Fibroblast of the aortic adventitia (primary cell): ENCODE results near the gene ERCC4. TPM values are rescaled to one million over a fixed set of nuclear protein-coding genes. Genes with fewer than 3 reads are reported as not detected.

Source experiments
- DNase-seq: peaks from one replicate; pipeline ENCODE4 v3.0.0-alpha.2; 2010; ENCODE audit warnings: low read depth
- H3K4me3 ChIP-seq: 2 replicates; pipeline ENCODE4 v1.5.1; 2011; ENCODE audit warnings: low read depth, mild to moderate bottlenecking, control low read depth, low read length, moderate library complexity
- total RNA-seq: library from RNA; depleted of rRNA; stranded (reverse); fragments of >200 nt; gene quantifications from 2 replicates; pipeline ENCODE4 v1.2.3, GENCODE V29; 2012; ENCODE audit warnings: low replicate concordance
- TF ChIP-seq, protein P1 (sequence below): IDR thresholded peaks from 2 replicates; pipeline ENCODE4 v1.5.1; 2011; ENCODE audit warnings: mild to moderate bottlenecking, low read length, control low read depth, inconsistent platforms; ENCODE audit not compliant: insufficient read depth

The ERCC4 gene
- total RNA-seq, 1 donor, result 16.4 TPM

DNA sequence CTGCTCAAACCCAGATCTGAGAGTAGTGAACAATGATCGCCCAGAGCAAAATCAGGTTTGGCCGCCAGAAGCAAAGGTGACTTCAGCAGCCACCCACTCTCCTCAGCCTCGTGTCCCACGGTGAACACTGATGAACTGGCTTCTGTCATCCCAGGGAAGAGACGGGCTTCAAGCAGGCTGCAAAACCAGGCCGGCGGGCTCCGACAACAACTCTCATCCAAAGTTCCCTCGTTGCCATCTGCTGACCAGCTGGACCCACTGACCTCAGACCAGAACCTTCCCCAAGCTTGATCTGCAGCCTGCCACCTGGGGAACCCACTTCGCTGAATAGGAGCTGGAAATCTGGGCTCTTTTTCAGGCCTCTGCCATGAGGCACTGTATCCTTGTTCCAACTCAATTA, 81.6 kb downstream of the ERCC4 start:
- DNase-seq, result no peak
- TF ChIP-seq, protein P1, sequence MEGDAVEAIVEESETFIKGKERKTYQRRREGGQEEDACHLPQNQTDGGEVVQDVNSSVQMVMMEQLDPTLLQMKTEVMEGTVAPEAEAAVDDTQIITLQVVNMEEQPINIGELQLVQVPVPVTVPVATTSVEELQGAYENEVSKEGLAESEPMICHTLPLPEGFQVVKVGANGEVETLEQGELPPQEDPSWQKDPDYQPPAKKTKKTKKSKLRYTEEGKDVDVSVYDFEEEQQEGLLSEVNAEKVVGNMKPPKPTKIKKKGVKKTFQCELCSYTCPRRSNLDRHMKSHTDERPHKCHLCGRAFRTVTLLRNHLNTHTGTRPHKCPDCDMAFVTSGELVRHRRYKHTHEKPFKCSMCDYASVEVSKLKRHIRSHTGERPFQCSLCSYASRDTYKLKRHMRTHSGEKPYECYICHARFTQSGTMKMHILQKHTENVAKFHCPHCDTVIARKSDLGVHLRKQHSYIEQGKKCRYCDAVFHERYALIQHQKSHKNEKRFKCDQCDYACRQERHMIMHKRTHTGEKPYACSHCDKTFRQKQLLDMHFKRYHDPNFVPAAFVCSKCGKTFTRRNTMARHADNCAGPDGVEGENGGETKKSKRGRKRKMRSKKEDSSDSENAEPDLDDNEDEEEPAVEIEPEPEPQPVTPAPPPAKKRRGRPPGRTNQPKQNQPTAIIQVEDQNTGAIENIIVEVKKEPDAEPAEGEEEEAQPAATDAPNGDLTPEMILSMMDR, result no peak
- no peak overlapping the region for H3K4me3 ChIP-seq

Other genes starting within 250 kb of the ERCC4 start
- gene MRTFB, start 151.2 kb downstream of the ERCC4 start, total RNA-seq, result 13.2 and 29.2 TPM in 2 replicates